Activated T-helper 9 cell treated with anti-CD3 and anti-CD28 coated beads, Interleukin-2, amount 50 U/mL, for 16 hours (primary cell): Measurements from ENCODE around the gene WDR91.
"Not testable (repeated sequence)": the region's sequence is repeated elsewhere in the genome, so short reads cannot be mapped to it uniquely, and the experiment has no call there.

Experiments used
- DNase-seq: peaks from one replicate; pipeline ENCODE4 v3.0.0-alpha.2; 2020; ENCODE audit warnings: low read depth

The WDR91 gene

GRCh38 chr7:135211179-135211945 is at the start of gene WDR91:
TSS of gene WDR91 (minus strand) at chr7:135211526. CDS start at chr7:135211502, 24 bp downstream.
- DNase-seq: peak; percentile 96

- no peak for DNase-seq
Measured at GRCh38 chr7:135260470-135260869, 49.1 kb upstream of the WDR91 start.

GRCh38 chr7:135259702-135260101 is 48.4 kb upstream of the WDR91 start:
- no peak for DNase-seq

GRCh38 chr7:135258585-135258984 is 47.3 kb upstream of the WDR91 start:
- no peak for DNase-seq

- no peak for DNase-seq
Measured at GRCh38 chr7:135257790-135258189, 46.5 kb upstream of the WDR91 start.

GRCh38 chr7:135253851-135254771 is 42.8 kb upstream of the WDR91 start:
- DNase-seq: no peak

- DNase-seq: no peak
Measured at GRCh38 chr7:135251496-135252391, 40.4 kb upstream of the WDR91 start.

- no peak for DNase-seq
Measured at GRCh38 chr7:135248546-135248945, 37.2 kb upstream of the WDR91 start.

- no peak for DNase-seq
Measured at GRCh38 chr7:135247746-135248471, 36.6 kb upstream of the WDR91 start.

GRCh38 chr7:135246191-135246825 is 35.0 kb upstream of the WDR91 start:
- DNase-seq: no peak

GRCh38 chr7:135245226-135246190 is 34.2 kb upstream of the WDR91 start:
- no peak for DNase-seq

GRCh38 chr7:135242096-135242684 is 30.9 kb upstream of the WDR91 start:
- DNase-seq: no peak

GRCh38 chr7:135240441-135240840 is 29.1 kb upstream of the WDR91 start:
- DNase-seq: no peak

- DNase-seq: no peak
Measured at GRCh38 chr7:135239263-135239662, 27.9 kb upstream of the WDR91 start.

- no peak for DNase-seq
Measured at GRCh38 chr7:135238112-135238744, 26.9 kb upstream of the WDR91 start.

GRCh38 chr7:135236727-135237126 is 25.4 kb upstream of the WDR91 start:
- no peak for DNase-seq

GRCh38 chr7:135235841-135236240 is 24.5 kb upstream of the WDR91 start:
- DNase-seq: no peak

GRCh38 chr7:135234727-135235126 is 23.4 kb upstream of the WDR91 start:
- DNase-seq: no peak

GRCh38 chr7:135234095-135234494 is 22.8 kb upstream of the WDR91 start:
- not testable (repeated sequence) for DNase-seq
